Common myeloid progenitor, CD34-positive (primary cell): ENCODE measurements around the gene GABRP.
"Not testable (repeated sequence)": the region's sequence is repeated elsewhere in the genome, so short reads cannot be mapped to it uniquely, and the experiment has no call there.

Experiments
- CTCF ChIA-PET: fragments of 350-600 bp; sonication (Branson Sonifier 250); formaldehyde crosslinking; loops from one replicate; lab custom pipeline; 2021; ENCODE audit warnings: antibody characterized with exemption; lab: Charles Lee
- POLR2A ChIA-PET: fragments of 350-600 bp; sonication (Branson Sonifier 250); formaldehyde crosslinking; loops from one replicate; lab custom pipeline; 2021; ENCODE audit warnings: antibody characterized with exemption; lab: Charles Lee
- DNase-seq, 3 donors: peaks; one replicate each; pipeline versions ENCODE4 v3.0.0 to v3.0.0-alpha.2; 2013
- H3K27ac ChIP-seq, 2 experiments: 1 replicate in 1 of 2; 2 replicates in 1 of 2; pipeline ENCODE4 v1.7.0; 2013; ENCODE audit warnings: inconsistent platforms in 2 of 2, low read length in 2 of 2, mild to moderate bottlenecking in 2 of 2, low read depth in 1 of 2, moderate library complexity in 1 of 2; ENCODE audit not compliant: severe bottlenecking in 2 of 2, insufficient read depth in 1 of 2, poor library complexity in 1 of 2
- H3K27me3 ChIP-seq, 5 experiments: replicated peaks in 2 of 5; 1 replicate in 3 of 5; 2 replicates in 2 of 5; pipeline versions ENCODE4 v1.6.1 to v1.7.0; 2013; ENCODE audit warnings: low read length in 4 of 5, mild to moderate bottlenecking in 2 of 5, moderate library complexity in 2 of 5, inconsistent platforms in 1 of 5; ENCODE audit not compliant: insufficient read depth in 5 of 5, control insufficient read depth in 4 of 5
- H3K36me3 ChIP-seq, 4 experiments: 1 replicate in 2 of 4; 2 replicates in 2 of 4; pipeline versions ENCODE4 v1.6.1 to v1.7.0; 2013; ENCODE audit warnings: low read length in 3 of 4, control low read depth in 1 of 4, mild to moderate bottlenecking in 1 of 4; ENCODE audit not compliant: control insufficient read depth in 4 of 4, insufficient read depth in 4 of 4
- H3K4me1 ChIP-seq, 4 experiments: 1 replicate in 3 of 4; 2 replicates in 1 of 4; pipeline versions ENCODE4 v1.6.1 to v1.7.1; 2013; ENCODE audit warnings: low read length in 3 of 4, mild to moderate bottlenecking in 3 of 4, control low read depth in 1 of 4, inconsistent platforms in 1 of 4, moderate library complexity in 1 of 4; ENCODE audit not compliant: control insufficient read depth in 4 of 4, insufficient read depth in 4 of 4; ENCODE audit errors: control extremely low read depth in 1 of 4
- H3K4me3 ChIP-seq, 7 experiments: 1 replicate in 4 of 7; 2 replicates in 3 of 7; pipeline versions ENCODE4 v1.5.1 to v1.7.0; 2013; ENCODE audit warnings: mild to moderate bottlenecking in 7 of 7, low read length in 6 of 7, moderate library complexity in 6 of 7, inconsistent platforms in 2 of 7, low read depth in 2 of 7, control low read depth in 1 of 7; ENCODE audit not compliant: insufficient read depth in 4 of 7, control insufficient read depth in 1 of 7; ENCODE audit errors: extremely low read depth in 1 of 7
- H3K9me3 ChIP-seq, 5 experiments: 1 replicate in 4 of 5; 2 replicates in 1 of 5; pipeline versions ENCODE4 v1.6.1 to v1.7.1; 2013; ENCODE audit warnings: low read length in 4 of 5, mild to moderate bottlenecking in 2 of 5, inconsistent platforms in 1 of 5, low read depth in 1 of 5, moderate library complexity in 1 of 5; ENCODE audit not compliant: control insufficient read depth in 4 of 5, insufficient read depth in 2 of 5; ENCODE audit errors: control extremely low read depth in 1 of 5
- WGBS: methylation state at CpG from one replicate; pipeline ENCODE4 v1.1.5; 2013; ENCODE audit not compliant: insufficient coverage; 5-methylcytosine and 5-hydroxymethylcytosine counted together

GABRP gene

DNA sequence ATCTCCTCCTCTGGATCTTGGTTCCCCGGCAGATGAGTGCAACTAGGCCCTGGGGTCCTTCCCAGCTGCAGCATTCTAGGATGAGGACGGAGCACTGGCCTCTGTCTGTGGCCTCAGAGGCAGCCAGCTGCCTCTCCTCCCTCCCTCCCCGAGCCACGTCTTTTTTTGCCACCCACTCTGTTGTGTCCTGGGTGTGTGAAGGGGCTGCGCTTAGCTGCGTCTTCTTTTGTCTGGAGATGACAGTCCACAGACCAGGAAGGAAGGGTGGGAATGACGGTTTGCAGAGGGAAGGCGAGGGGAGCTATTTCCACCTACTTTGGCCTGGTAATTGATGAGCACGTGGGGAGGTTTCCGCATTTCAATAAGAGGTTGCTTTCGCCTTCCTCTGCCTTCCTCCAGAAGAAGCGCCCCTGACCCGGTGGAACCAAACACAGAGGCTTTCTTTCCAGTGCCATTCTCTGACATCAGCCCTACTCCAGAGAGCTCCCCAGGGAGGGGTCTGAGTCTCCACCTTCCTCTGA lies 34.5 kb upstream of the GABRP start:
- Histone ChIP-seq H3K9me3 (no peaks in the 10 kb centered on the region), H3K27me3 (peaks cover 9 to 55% (median 23%) of the 10 kb centered on the region in 5 experiments), H3K27ac (no peak overlapping the region), H3K4me1 (peaks cover 0 to 10% (median 4%) of the 10 kb centered on the region in 4 experiments), H3K36me3 (no peaks in the 10 kb centered on the region), H3K4me3 (no peak overlapping the region)
- WGBS = 51% methylated on average over 9 of the region's 13 CpGs
- CTCF ChIA-PET = interaction anchor here (0.7 to 1.1 kb wide), 3 partner anchors 28 to 387 kb away, joined by 3 to 7 read pairs (median 3); no protein-coding TSS in a partner anchor
- DNase-seq = no peak
- POLR2A ChIA-PET = no interaction called here

DNA sequence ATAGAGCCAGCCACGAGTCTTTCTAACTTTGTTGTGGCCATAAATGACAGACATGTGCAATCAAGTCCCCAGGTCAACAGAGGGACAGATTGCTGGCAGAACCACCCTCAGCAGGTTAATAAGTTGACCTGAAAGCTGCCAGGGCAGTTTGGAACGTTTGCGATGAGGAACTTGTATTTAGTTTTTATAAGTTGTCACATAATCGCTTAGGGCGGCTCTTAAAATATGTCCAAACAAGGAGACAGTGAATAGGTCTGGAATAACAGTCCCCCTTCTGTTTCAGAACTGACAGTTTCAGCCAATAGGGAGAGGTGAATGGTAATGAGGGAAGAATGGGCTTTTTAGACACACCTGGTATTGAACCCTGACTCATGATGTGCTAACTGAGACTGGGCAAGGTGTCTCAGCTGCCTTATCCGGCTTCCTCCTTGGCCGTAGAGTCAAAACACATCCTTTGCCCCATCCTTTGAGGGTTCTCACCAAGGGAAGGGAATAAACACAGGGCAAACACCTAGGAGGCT lies 33.6 kb upstream of the GABRP start:
- Histone ChIP-seq H3K4me3 (no peak overlapping the region), H3K27ac (no peak overlapping the region), H3K9me3 (no peaks in the 10 kb centered on the region), H3K27me3 (peaks cover 9 to 46% (median 23%) of the 10 kb centered on the region in 5 experiments), H3K36me3 (no peaks in the 10 kb centered on the region), H3K4me1 (peaks cover 0 to under 1% (median 0%) of the 10 kb centered on the region in 4 experiments)
- CTCF ChIA-PET = interaction anchor here (1.1 kb wide), 2 partner anchors 27 to 41 kb away, joined by 3 read pairs; no protein-coding TSS in a partner anchor
- POLR2A ChIA-PET = no interaction called here
- DNase-seq = no peak
- 82% methylated on average over 7 of the region's 7 CpGs for WGBS

DNA sequence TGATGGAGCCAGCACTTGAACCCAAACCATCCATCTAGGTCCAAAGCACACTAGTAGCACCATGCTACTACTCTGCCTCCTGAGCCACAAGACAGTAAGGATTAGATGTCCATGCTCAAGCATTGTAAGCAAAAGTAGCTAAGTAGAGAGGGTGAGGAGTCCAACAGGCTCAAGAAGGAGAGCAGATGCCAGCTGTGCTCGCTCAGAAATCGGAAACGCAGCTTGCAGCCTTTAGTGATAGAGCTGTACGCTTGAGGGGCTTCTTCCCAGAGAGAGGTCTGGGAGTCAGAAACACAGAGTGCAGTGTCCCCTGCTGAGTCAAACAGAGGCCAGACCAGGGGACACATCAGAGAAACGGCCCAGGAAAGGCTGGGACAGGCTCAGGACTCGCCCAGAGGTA lies 32.7 kb upstream of the GABRP start:
- ChIA-PET POLR2A (no interaction called here), CTCF (no interaction called here)
- 100% methylated on average over 4 of the region's 6 CpGs for WGBS
- Histone ChIP-seq H3K27me3 (peaks cover 9 to 38% (median 20%) of the 10 kb centered on the region in 5 experiments), H3K4me1 (no peaks in the 10 kb centered on the region), H3K9me3 (no peaks in the 10 kb centered on the region), H3K36me3 (no peaks in the 10 kb centered on the region), H3K27ac (no peak overlapping the region), H3K4me3 (no peak overlapping the region)
- DNase-seq = no peak

DNA sequence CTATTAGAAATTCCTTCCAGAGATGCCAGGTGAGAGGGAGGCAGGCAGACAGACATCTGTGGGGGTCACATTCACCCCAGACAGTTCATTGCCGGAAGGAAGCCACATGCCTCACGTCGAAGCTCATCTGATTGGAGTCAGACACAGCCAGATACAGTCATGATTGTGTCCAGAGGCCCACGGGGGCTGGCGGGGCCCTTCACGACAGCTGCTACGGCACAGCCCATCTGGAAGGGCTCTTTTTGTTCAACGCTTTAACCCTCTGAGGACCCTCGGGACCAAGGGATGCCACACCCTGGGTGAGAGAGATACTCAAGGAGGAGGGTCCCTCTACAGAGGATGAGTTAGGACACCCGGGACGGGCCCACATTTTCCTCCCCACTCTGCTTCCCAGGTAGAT lies 31.9 kb upstream of the GABRP start:
- ChIA-PET POLR2A (no interaction called here), CTCF (no interaction called here)
- H3K9me3 ChIP-seq = no peaks in the 10 kb centered on the region
- H3K27me3 ChIP-seq = peaks cover 9 to 35% (median 19%) of the 10 kb centered on the region in 5 experiments
- no peaks in the 10 kb centered on the region for H3K36me3 ChIP-seq
- no peak overlapping the region for H3K4me3 ChIP-seq
- 77% methylated on average over 5 of the region's 11 CpGs for WGBS
- DNase-seq = no peak
- no peaks in the 10 kb centered on the region for H3K4me1 ChIP-seq
- H3K27ac ChIP-seq = no peak overlapping the region

DNA sequence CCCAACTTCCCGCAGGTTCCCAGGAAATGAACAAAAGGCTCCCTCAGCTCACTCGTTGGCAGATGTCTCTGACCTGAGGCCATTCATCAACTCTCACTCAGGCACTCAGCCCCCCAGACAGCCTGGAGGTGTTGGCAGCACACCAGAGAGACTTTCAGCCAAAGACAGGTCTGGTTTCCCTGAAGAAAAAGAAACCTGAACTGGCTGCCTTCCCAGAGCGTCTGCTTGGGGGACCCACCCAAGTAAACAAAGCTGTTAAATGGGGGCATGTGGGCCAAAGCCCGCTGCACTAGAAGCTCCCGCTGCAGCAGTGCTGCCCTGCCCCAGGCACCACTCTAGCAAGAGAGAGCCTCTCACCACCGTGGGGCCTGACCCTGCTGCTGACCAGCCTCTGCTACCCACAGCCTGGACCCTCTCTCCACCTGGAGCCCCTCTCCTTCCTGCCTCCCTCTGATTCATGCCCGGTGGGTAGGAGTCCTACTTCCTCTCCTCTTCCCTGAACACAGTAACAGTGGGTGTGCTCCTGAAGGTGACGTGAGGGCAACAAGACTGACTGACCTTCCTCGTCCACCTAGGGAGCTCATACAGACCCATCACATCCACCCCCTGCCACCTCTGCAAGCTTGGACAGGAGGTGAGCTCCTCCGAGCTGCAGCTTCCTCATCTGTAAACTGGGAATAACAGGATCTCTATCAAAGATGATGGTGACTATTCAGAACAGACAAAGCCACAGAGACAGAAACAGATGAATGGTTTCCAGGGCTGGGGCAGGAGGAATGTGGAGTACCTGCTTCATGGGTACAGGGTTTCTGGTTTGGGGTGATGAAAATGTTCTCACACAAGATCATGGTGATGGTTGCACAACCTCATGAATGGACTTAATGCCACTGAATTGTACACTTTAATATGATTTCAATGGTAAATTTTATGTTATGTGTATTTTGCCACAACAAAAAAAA lies 31.0 kb upstream of the GABRP start:
- POLR2A ChIA-PET = no interaction called here
- WGBS = 67% methylated on average over 9 of the region's 10 CpGs
- Histone ChIP-seq H3K4me3 (no peak overlapping the region), H3K9me3 (no peaks in the 10 kb centered on the region), H3K27ac (no peak overlapping the region), H3K27me3 (peaks cover 9 to 35% (median 17%) of the 10 kb centered on the region in 5 experiments), H3K4me1 (no peaks in the 10 kb centered on the region), H3K36me3 (no peaks in the 10 kb centered on the region)
- DNase-seq = no peak
- CTCF ChIA-PET = no interaction called here

DNA sequence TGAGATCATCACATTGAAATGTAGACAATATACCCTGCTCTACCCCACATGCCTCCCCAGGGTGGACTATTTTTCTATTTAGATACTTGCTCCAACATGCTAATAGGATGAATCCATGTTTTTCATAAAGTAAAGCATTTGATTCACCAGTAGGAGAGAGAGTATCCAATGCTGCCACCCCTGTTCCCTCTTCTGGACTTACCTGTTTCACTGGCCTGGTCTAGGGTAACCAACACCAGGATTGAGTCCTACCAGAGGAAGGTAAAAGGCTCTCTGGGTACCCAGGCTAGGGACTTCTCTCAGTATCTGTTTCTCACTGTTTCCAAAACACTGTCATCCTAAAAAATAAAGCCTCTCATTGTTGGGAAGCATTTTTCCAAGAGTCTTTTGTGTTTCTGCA lies 30.2 kb upstream of the GABRP start:
- H3K27ac ChIP-seq = no peak overlapping the region
- peaks cover 9 to 28% (median 13%) of the 10 kb centered on the region in 5 experiments for H3K27me3 ChIP-seq
- H3K9me3 ChIP-seq = no peaks in the 10 kb centered on the region
- ChIA-PET CTCF (no interaction called here), POLR2A (no interaction called here)
- no peaks in the 10 kb centered on the region for H3K4me1 ChIP-seq
- H3K36me3 ChIP-seq = no peaks in the 10 kb centered on the region
- no peak overlapping the region for H3K4me3 ChIP-seq
- DNase-seq = no peak

DNA sequence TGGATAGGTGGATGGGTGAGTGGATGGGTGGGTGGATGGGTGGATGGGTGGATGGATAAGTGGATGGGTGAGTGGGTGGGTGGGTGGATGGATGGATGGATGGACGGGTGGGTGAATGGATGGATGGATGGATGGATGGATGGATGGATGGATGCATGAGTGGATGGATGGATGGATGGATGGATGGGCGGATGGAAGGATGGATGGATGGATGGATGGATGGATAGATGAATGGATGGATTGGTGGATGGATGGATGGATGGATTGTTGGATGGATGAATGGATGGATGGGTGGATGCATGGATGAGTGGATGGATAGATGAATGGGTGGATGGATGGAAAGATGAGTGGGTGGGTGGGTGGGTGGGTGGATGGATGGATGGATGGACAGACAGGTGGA lies 29.0 kb upstream of the GABRP start:
- H3K27ac ChIP-seq, DNase-seq, H3K36me3 ChIP-seq, POLR2A ChIA-PET, H3K4me3 ChIP-seq, H3K9me3 ChIP-seq, H3K4me1 ChIP-seq: not testable (repeated sequence)
- WGBS = 81% methylated on average over 2 of the region's 2 CpGs
- CTCF ChIA-PET = interaction anchor here (2.1 kb wide), 1 partner anchor 9 kb away, joined by 7 read pairs; no protein-coding TSS in a partner anchor
- peaks cover 7 to 17% (median 9%) of the 10 kb centered on the region in 5 experiments for H3K27me3 ChIP-seq
